NOMO-1 treated with dmso at 0.1 percent for 144 hours (cell line): ENCODE measurements around the gene CAPZB.

Experiments
- DNase-seq: peaks from one replicate; lab custom pipeline; 2025; ENCODE audit not compliant: unreplicated experiment; lab: John Stamatoyannopoulos, UW

CAPZB gene

DNA sequence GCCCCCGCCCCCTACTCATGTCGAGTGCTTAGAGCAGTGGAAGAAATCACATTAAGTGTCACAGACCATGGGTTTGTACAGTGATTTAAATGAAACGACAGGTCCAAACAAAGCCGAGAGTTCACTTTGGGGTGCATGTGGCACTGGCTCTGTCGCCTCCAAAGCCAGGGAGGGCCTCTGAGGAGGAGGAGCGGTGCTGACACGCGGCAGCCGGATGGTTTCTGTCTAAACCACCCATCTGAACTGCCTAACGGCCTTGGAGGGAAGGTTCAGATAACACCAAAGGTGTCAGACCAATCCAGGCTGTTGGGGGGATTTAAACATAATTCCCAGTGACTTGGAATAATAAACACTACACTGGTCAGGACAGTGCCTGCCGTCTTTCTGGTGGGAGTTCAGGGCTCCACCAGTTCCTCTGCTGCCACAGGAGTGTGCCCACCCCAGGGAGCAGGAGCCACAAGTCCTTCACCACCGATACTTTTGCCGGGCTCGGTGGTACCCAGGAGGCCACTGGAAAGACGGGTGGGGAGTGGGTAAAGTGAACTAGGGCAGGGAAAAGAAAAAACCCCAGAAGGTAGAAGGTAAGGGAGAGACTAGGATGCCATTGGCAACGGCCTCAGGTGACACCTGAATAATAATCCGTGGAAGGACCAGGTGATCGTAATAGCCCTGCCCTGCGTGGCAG, 95.0 kb downstream of the CAPZB start:
- DNase-seq, result no peak

DNA sequence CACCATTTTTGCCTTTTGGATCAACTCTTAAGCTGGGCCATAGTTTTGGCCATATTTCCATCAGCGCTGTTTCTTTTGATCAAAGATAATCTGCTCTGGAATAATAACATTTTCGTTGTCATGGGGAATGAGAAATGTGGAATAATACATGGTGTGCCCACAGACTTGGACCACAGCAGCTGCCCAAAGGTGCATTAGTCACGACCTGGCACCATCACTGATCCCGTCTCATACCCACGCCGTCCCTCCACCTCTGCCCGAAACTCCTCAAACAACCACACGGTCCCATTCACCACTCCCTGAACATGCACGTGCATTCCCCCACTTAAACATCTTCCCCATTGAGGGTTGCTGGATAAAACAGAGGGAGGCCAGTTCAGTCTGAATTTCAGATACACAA, 96.4 kb downstream of the CAPZB start:
- no peak for DNase-seq

GRCh38 chr1:19387045-19387467, 98.3 kb downstream of the CAPZB start:
- no peak for DNase-seq

GRCh38 chr1:19385869-19386591, 99.3 kb downstream of the CAPZB start:
- no peak for DNase-seq

DNA sequence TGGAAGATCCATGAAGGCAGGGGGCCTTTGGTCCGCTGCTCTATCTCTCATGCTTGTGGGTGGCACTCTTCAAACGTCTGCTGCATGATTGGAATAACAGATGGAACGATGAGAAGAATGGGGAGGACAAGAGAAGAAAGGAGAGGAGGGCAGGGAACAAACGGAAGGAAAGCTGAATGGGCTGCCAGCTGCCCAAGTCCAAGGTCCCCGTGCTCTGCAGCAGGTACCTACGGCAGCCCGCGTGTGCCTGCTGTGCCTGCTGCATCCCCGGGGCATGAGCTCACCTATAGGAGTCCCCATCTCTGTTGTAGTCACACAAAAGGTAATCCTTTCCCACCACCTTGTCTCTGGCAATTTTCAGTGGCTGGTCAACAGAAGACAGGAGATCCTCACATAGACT, 100.1 kb downstream of the CAPZB start:
- no peak for DNase-seq

DNA sequence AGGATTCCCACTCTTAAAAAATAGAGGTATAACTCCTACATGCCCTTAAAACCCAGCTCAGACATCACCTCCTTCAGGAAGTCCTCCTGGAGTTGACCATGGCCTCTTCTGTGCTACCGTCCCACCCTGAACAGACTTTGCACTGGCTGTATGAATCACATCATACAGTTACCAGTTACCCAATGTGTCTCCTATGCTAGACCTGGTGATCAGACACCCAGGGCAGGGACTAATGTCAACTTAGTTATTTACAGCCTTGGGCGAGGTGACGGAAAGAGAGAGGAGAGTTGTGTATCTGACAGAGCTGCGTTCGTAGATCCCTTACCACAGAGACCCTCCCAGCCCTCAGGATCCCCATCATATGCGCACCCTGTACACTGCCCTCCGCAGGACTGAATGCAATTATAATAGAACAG, 100.6 kb downstream of the CAPZB start:
- DNase-seq, result no peak

GRCh38 chr1:19384113-19384512, 101.2 kb downstream of the CAPZB start:
- DNase-seq, result no peak

DNA sequence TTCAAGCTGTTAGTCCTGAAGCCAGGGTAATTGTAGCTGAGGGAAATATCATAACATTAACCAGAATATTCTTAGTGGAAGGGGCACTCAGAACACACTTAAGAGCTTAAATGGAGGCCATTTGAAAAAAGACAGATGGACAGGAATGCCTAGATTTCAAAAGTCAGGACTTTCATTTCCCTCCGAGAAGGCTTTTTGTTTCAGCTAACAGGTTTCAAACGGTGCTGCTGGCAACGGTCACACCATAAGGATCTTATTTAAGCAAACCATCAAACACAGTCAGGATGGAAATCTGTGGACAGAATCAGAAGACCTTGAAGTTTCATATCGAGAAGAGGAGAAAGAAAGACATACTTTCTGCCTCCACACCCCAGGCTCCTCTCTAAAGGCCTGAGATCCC, 103.1 kb downstream of the CAPZB start:
- DNase-seq, result no peak

GRCh38 chr1:19381261-19381660, 104.1 kb downstream of the CAPZB start:
- DNase-seq, result no peak

- no peak for DNase-seq
Measured at GRCh38 chr1:19377812-19378718, 107.3 kb downstream of the CAPZB start.

DNA sequence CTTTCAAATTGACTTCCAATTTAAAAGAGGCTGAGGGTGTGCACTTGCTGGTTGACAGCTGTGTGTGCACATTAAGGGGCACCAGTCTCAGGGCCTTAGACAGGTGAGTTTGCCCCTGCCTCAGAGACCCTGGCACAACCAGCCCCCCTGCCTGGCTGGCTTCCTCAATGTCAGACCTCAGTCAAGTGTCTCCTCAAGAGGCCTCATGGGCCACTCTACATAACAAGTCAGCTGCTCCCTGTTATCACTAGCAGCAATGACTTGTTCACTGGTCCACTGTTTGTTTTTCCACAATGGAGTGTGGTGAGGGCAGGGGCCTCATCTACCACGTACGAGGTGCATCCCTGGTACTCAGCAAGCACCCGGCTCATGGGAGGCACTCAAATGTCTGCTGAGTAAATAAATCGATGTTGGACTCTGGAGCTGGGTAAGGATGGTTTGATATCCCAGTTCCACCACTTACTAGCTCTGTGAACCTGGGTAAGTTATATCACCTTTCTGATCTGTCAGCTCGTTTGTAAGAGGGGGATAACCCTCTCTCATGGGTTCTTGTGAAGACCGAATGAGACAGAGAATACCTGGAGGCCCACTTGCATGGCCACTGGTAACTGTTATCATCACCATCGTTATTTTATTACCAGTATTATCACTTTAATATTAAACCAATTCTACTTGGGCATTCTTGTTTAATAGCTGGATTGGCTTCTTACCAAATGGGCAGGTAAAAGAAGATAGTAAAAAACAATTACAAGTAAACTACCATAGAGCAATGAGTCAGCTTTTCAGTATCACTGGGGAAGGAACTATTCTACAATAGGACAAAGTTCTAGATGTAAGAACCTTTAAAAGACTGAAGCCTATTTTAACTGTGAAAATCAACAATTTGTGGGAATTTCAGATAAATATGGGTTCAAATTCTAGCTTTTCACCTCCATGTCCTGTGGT, 108.6 kb downstream of the CAPZB start:
- DNase-seq, result no peak

DNA sequence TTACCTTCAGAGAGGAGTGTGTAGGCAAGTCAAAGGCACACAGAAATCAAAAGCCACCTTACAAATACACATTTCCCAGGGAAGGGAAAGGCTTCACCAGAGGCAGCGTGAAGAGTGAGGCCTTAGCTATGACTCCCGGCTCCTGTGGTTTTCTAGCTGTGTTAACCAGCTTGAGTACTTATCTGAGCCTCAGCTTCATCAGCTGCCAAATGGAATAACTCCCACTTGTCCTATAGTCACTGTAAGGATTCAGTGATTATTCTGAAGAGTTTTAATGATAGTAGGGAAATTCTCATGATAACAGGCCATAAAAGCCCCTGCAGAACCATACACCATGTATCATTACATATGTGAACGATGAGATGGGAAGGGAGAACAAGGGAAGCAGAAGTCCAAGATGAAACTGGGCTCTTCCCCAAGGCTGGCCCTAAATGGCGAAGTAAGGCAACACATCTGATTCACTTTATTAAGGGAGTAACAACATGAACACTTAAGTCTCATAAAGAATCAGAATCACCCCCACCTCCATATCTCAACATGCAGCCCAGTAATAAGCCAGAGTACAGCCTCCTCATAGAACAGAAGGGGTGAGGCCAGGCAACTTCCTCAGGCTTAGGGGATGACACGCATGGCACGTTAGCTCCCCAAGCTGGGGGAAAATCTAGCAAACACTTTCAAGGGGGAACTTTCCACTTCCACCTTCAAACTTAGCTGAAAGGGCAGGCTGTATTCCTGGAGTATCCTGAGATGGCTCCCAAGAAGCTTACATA, 109.5 kb downstream of the CAPZB start:
- DNase-seq, result no peak

GRCh38 chr1:19374926-19375325, 110.4 kb downstream of the CAPZB start:
- no peak for DNase-seq

GRCh38 chr1:19374083-19374801, 111.1 kb downstream of the CAPZB start:
- no peak for DNase-seq

DNA sequence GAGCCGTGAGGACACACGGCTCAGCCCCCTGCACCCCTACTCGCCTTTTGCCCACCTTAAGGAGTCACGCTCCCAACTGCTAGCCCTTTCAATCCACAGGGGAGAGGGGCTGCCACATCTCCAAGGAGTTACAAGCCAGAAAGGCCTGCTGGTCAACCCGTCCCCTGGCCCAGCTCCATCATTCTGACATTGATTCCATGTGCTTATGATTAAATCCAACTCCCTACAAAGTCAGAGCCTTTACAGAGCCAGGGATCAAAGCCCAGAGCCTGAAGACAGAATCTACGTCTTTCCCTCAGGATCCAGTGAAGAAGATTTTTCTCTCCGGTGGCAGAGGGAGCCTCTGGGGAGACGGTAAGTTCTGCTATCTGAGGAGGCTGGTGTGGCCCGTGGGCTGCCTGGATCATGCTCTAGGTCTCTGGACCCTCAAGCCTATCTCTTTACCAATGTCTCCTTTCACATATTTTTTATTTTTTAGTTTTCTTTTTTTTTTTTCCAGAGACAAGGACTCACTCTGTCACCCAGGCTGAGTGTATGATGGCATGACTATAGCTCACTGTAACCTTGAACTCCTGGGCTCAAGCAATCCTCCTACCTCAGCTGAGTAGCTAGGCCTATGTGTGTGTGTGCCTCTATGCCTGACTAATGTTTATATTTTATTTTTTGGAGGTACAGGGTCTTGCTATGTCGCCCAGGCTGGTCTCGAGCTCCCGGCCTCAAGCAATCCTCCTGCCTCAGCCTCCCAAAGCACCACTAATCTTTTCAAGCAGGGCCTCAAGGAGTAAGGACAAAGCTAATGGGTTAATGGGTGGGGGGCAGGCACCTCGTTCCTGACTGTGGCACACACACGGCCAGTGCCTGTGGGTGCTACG, 111.9 kb downstream of the CAPZB start:
- DNase-seq, result no peak

GRCh38 chr1:19372602-19373001, 112.7 kb downstream of the CAPZB start:
- no peak for DNase-seq

GRCh38 chr1:19372136-19372514, 113.2 kb downstream of the CAPZB start:
- no peak for DNase-seq
